DMS153 treated with DMSO at 0.1 percent for 48 hours (cell line): ENCODE results near the gene OR1E2.
"Not testable (repeated sequence)": the region's sequence is repeated elsewhere in the genome, so short reads cannot be mapped to it uniquely, and the experiment has no call there.

ENCODE experiments used
- DNase-seq: peaks from one replicate; lab custom pipeline; 2025; ENCODE audit not compliant: unreplicated experiment; lab: John Stamatoyannopoulos, UW

OR1E2 gene, protein sequence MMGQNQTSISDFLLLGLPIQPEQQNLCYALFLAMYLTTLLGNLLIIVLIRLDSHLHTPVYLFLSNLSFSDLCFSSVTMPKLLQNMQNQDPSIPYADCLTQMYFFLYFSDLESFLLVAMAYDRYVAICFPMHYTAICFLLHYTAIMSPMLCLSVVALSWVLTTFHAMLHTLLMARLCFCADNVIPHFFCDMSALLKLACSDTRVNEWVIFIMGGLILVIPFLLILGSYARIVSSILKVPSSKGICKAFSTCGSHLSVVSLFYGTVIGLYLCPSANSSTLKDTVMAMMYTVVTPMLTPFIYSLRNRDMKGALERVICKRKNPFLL

DNA sequence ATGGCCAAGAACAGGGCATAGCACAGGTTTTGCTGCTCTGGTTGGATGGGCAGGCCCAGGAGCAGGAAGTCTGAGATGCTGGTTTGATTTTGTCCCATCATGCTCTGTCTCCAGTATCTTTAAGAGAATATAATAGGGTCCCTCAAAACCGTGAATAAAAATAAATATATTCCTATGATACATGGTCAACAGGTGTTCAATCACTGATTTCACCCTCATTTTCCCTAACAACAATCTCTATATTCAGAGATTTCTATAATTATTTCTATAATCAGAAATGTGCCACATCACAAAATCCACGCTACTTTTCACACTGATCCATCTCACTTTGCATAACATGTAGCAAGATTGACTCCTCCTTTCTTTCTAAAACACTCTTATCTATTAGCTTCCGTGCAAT lies at the start of gene OR1E2:
Gene OR1E2 (minus strand): TSS at position 101 of the 400 bp plus-strand sequence. CDS start 0 bp downstream, at position 101.
- no peak for DNase-seq

DNA sequence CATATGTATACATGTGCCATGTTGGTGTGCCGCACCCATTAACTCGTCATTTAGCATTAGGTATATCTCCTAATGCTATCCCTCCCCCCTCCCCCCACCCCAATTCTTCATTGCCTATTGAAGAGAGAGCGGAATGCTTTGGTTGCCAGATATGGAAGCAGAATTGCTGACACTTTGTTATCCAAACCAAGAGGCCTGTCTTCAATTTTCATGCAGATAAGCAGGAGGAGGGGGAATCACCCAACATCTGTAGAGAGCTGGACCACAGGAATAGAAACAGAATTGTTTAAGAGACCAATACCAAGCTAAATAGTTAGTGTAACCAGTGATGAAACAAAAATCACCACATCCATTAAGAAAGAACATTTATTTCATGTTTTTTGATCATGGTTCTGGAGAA lies 49.2 kb upstream of the OR1E2 start:
- no peak for DNase-seq

DNA sequence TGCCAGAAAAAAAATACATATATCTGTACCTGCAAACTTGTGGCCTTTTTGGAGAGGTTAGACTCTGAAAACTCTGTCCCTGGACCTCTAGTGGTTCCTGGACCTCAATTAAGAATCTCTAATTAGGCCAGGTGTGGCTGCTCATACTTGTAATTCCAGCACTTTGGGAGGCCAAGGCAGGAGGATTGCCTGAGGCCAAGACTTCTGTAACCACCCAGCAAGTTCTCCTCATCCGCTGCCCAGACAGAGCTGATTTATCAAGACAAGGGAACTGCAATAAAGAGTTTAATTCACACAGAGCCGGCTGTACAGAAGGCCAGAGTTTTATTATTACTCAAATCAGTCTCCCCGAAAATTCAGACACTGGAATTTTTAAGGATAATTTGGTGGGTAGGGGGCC lies 46.3 kb upstream of the OR1E2 start:
- DNase-seq: no peak

DNA sequence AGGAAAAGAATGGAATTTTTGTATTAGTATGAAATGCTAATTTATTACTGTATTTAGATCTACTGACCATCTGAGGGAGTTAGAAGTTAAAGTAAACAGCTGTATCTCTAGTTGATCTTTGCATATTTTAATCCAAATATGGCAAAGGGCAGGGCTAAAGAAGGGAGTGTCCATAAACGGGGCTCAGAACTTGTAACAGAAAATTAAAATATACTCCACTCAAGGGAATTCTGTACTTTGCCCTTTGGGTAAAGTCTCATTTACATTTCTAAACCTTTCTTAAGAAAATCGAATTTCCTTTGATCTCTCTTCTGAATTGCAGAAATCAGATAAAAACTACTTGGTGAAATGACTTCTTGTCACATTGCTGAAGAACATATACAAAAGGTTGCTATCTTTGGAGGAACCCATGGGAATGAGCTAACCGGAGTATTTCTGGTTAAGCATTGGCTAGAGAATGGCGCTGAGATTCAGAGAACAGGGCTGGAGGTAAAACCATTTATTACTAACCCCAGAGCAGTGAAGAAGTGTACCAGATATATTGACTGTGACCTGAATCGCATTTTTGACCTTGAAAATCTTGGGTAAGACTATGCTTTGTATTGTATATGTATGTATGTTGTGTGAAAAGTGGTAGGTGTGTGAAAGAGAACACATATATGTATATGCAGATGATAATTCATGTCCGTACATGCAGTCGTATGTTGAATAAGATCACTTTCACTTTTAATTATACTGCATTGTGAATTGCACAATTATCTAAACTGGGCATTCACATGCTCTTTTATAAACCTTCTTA lies 42.4 kb upstream of the OR1E2 start, which contains the start of gene ASPA:
Gene ASPA (plus strand): TSS at position 186 of the 799 bp plus-strand sequence. CDS start 163 bp downstream, at position 349.
- no peak for DNase-seq

DNA sequence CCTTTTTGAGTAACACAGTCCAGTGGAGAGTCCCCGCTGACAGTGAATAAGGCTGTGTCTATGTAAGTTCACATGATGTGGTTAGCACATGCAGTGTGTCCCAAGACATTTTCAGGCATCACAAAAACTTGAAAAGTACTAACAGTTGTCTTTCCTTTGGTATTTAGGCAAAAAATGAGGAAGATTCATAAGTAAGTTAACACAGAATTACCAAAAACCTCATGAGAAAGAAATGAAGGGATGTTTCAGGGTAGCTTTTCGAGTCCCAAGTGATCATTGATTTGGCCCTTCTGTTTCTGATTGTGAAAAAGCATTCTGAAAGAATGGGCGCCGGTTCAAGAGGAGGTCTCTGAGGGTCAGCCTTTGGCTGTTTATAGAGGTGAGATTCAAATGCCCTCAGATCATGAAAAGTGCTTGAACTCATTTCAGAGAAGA lies 41.6 kb upstream of the OR1E2 start:
- DNase-seq: no peak

- DNase-seq: no peak
Observed at GRCh38 chr17:3474212-3474611, 40.6 kb upstream of the OR1E2 start.

GRCh38 chr17:3472137-3472536 lies 38.5 kb upstream of the OR1E2 start:
- no peak for DNase-seq

- DNase-seq: no peak
Observed at GRCh38 chr17:3471599-3471998, 38.0 kb upstream of the OR1E2 start, which contains the start of gene SPATA22. Gene SPATA22 (minus strand): TSS chr17:3471819. CDS start chr17:3469325, 2,494 bp downstream.

DNA sequence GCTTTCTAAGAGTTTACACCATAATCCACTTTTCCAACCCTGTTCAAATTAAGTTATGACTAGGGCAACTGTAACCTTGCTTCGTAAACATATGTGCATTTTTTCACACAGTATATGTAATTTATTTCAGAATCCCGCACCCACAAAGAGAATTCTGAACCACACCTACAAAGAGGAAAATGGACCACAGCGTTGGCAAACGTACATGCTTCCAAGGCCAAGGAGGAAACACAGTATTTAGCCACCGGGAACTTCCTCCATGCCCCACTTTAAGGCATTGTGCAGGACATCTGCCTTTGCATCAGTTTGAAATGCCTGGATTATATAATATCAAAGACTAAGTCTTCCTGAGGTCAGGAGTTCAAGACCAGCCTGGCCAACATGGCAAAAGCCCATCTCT lies 35.9 kb upstream of the OR1E2 start:
- no peak for DNase-seq

DNA sequence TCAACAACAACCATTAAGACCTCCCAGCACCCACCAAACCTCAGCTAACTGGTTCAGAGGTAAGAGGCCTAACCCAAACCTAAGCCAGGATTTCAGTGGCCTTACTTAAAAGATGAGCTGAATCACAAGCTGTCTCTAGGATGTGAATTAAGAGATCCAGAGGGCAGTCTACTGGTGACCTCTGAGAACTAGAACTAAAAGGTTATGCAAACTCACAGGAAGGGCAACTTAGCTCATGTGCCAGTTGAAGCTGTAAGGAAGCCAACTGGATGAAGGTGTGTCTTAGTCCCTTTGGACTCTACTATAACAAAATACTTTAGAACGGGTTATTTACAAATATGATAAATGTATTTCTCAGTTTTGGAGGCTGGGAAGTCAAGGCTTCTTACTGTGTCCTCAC lies 32.7 kb upstream of the OR1E2 start:
- not testable (repeated sequence) for DNase-seq

DNA sequence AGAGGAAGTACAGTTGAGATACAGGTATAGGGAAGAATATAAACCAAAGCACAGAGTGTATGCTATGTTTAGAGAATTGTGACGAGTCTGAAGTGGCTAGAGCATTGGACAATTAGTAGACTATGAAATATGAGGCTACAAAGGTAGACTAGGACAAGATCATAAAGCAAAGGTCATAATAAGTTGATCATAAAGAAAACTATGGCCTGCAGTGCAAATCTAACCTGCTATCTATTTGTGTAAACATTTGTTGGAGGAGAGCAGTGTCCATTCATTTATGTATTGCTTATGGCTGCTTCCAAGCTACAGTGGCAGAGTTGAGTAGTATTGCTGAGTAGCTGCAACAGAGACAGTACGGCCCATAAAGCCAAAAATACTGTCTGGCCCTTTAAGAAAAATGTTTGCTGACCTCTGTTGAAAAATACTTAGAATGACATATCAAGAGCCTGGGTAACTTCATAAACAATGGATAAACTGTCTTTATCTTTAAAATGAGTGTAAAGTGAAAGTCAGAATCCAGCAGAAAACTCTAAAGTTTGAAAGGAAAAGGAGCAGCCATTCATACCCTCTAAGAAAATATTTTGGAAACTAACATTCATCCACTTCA lies 14.5 kb upstream of the OR1E2 start:
- no peak for DNase-seq

DNA sequence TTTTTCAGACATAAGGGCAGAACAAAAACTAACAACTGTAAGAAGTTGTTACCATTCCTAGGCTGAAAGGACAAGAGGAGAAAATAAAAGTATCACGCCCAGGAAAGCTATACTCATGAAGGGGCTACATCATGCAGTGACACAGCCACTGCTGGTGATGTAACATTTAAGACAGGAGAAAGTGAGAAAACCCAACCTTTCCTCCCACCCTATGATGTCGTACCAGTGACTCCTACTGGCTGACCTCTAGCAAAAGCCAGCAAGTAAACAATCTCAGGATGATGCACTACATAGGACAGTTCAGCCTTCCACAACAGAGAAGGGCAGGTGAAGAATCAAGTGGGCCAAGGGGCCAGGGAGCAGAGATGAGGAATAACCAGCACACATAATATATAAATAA lies 14.0 kb upstream of the OR1E2 start:
- no peak for DNase-seq

- no peak for DNase-seq
Observed at GRCh38 chr17:3440451-3440850, 6.8 kb upstream of the OR1E2 start.

DNA sequence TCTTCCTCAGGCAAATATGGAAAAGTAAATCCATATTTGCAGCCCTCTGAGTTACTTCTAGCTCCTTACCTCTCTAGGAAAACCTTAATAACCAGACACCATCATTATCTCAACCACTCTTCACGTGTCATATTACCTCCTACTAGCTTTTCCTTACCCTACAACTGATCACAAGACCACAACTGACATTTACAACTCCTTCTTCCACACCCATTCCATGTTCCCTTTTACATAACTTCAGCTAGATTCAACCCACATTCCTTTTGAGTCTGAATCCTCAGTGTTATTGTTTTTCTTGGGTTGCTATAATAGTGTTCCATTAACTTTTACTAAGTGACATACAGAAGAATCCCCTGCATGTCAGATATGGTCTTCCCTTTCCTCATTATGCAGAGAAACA lies 4.7 kb upstream of the OR1E2 start:
- DNase-seq: no peak

DNA sequence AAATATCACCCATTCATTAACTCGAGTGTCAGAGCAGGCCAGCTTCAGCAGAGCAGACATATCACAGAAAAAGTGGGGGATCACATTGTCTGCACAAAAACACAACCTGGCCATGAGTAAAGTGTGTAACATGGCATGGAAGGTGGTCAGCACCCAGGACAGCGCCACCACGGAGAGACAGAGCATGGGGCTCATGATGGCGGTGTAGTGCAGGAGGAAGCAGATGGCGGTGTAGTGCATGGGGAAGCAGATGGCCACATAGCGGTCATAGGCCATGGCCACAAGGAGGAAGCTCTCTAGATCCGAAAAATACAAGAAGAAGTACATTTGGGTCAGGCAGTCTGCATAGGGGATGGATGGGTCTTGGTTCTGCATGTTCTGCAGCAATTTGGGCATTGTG lies 426 bp downstream of the OR1E2 start:
- not testable (repeated sequence) for DNase-seq

GRCh38 chr17:3418222-3418621 lies 15.4 kb downstream of the OR1E2 start:
- DNase-seq: no peak

GRCh38 chr17:3415610-3416009 lies 18.0 kb downstream of the OR1E2 start:
- DNase-seq: no peak

- not testable (repeated sequence) for DNase-seq
Observed at GRCh38 chr17:3412216-3412615, 21.4 kb downstream of the OR1E2 start.

DNA sequence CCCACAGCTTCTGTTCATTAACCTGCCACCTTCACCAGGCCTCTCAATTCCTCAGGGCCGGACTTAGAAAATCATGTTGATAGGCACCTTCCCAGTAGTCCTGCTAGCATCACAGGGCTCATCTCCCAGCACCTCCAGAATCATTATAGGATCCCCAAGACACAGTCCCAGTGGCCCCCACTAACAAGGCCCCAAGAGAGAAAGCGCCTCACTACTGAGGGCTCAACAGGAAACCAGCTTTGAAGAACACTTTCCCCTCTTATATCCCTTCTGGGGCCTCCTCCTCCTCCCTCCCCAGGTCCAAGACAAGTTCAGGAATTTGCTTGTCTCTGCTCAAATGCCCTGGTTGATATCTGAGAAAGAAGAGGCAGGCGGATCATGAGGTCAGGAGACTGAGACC lies 22.6 kb downstream of the OR1E2 start, which contains the start of gene OR3A3:
Gene OR3A3 (plus strand): TSS at position 301 of the 400 bp plus-strand sequence.
- DNase-seq: no peak

DNA sequence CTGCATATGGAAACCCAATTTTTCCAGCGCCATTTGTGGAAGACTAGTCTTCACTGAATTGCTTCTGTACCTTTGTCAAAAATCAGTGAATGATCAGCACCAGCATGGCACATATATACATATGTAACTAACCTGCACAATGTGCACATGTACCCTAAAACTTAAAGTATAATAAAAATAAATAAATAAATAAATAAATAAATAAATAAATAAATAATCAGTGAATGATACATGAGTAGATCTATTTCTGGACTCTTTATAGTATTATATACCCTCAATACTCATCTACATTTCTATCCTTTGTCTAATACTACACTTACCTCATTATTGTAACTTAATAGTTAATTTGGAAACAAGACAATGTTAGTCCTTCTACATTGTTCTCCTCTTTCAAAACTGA lies 29.8 kb downstream of the OR1E2 start:
- not testable (repeated sequence) for DNase-seq

GRCh38 chr17:3401786-3402185 lies 31.9 kb downstream of the OR1E2 start:
- no peak for DNase-seq

- no peak for DNase-seq
Observed at GRCh38 chr17:3400055-3400454, 33.6 kb downstream of the OR1E2 start.
